Glutamatergic neuron (in vitro differentiated cells): Measurements from ENCODE around the gene IPO5. TPM values are rescaled to one million over a fixed set of nuclear protein-coding genes. Genes with fewer than 3 reads are reported as not detected.

Experiments used
- DNase-seq: peaks from one replicate; pipeline ENCODE4 v3.0.0; 2022
- H3K27ac Mint-ChIP-seq: one replicate; pipeline ENCODE4 v1.8.0; 2020; ENCODE audit warnings: mild to moderate bottlenecking, mixed read lengths, inconsistent platforms; ENCODE audit not compliant: unreplicated experiment
- H3K27me3 Mint-ChIP-seq: one replicate; pipeline ENCODE4 v1.8.0; 2020; ENCODE audit warnings: mild to moderate bottlenecking, moderate library complexity, mixed read lengths, inconsistent platforms; ENCODE audit not compliant: unreplicated experiment
- H3K36me3 Mint-ChIP-seq: one replicate; pipeline ENCODE4 v1.8.0; 2020; ENCODE audit warnings: mild to moderate bottlenecking, mixed read lengths, inconsistent platforms; ENCODE audit not compliant: unreplicated experiment
- H3K4me1 Mint-ChIP-seq: one replicate; pipeline ENCODE4 v1.8.0; 2020; ENCODE audit warnings: mild to moderate bottlenecking, low read depth, mixed read lengths, inconsistent platforms; ENCODE audit not compliant: unreplicated experiment
- H3K4me3 Mint-ChIP-seq: one replicate; pipeline ENCODE4 v1.8.0; 2020; ENCODE audit warnings: mild to moderate bottlenecking, mixed read lengths, inconsistent platforms; ENCODE audit not compliant: unreplicated experiment
- H3K9me3 Mint-ChIP-seq: one replicate; pipeline ENCODE4 v1.8.0; 2020; ENCODE audit warnings: mild to moderate bottlenecking, moderate library complexity, mixed read lengths, inconsistent platforms; ENCODE audit not compliant: unreplicated experiment
- total RNA-seq: library from RNA; stranded (reverse); fragmentation: NEBNext Ultra II Directional; extraction: Animal tissue kit (Norgen Biotek cat#: 25700); gene quantifications from one replicate; pipeline ENCODE4 v1.2.1, GENCODE V29; 2021; ENCODE audit not compliant: unreplicated experiment
- TF ChIP-seq, protein P1 (sequence below): fragments of 200-600 bp; sonication (generic); IDR thresholded peaks from one replicate; pipeline ENCODE4 v1.5.0; 2021; ENCODE audit not compliant: partially characterized antibody, unreplicated experiment

The IPO5 gene
- total RNA-seq, 1 donor from 2014 or later, result 122 TPM

- Mint-ChIP-seq H3K27ac (no peak overlapping the region), H3K36me3 (no peaks in the 10 kb centered on the region), H3K27me3 (no peaks in the 10 kb centered on the region), H3K9me3 (no peaks in the 10 kb centered on the region), H3K4me3 (no peak overlapping the region), H3K4me1 (no peaks in the 10 kb centered on the region)
- DNase-seq, result no peak
- TF ChIP-seq, protein P1, sequence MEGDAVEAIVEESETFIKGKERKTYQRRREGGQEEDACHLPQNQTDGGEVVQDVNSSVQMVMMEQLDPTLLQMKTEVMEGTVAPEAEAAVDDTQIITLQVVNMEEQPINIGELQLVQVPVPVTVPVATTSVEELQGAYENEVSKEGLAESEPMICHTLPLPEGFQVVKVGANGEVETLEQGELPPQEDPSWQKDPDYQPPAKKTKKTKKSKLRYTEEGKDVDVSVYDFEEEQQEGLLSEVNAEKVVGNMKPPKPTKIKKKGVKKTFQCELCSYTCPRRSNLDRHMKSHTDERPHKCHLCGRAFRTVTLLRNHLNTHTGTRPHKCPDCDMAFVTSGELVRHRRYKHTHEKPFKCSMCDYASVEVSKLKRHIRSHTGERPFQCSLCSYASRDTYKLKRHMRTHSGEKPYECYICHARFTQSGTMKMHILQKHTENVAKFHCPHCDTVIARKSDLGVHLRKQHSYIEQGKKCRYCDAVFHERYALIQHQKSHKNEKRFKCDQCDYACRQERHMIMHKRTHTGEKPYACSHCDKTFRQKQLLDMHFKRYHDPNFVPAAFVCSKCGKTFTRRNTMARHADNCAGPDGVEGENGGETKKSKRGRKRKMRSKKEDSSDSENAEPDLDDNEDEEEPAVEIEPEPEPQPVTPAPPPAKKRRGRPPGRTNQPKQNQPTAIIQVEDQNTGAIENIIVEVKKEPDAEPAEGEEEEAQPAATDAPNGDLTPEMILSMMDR, result no peak
These were observed 17.4 kb upstream of the IPO5 start for GRCh38 chr13:97936036-97936435.

GRCh38 chr13:97938706-97939475, 14.6 kb upstream of the IPO5 start:
- Mint-ChIP-seq H3K9me3 (no peaks in the 10 kb centered on the region), H3K36me3 (no peaks in the 10 kb centered on the region), H3K4me1 (no peaks in the 10 kb centered on the region), H3K27ac (no peak overlapping the region), H3K4me3 (no peak overlapping the region), H3K27me3 (no peaks in the 10 kb centered on the region)
- DNase-seq, result no peak
- TF ChIP-seq, protein P1, result no peak

- TF ChIP-seq, protein P1, result no peak
- no peak overlapping the region for H3K4me3 Mint-ChIP-seq
- H3K36me3 Mint-ChIP-seq, result no peaks in the 10 kb centered on the region
- H3K4me1 Mint-ChIP-seq, result no peaks in the 10 kb centered on the region
- no peak overlapping the region for H3K27ac Mint-ChIP-seq
- H3K9me3 Mint-ChIP-seq, result no peaks in the 10 kb centered on the region
- H3K27me3 Mint-ChIP-seq, result no peaks in the 10 kb centered on the region
- no peak for DNase-seq
These were observed 9.0 kb upstream of the IPO5 start for GRCh38 chr13:97944396-97945029.

DNA sequence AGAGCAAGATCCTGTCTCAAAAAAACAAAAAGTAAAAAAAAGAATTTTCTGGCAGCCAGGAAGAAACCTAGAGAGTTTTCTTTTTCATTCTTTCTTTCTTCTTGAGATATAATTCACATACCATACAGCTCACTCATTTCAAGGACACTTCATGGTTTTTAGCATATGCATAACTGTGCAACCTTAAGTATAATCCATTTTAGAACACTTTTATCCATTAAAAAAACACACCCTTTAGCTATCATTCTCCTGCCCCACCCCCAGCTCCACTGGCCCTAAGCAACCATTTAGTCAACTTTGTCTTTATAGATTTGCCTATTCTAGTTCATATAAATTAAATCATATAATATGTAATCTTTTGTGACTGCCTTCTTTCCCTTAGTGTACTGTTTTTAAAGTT, 8.1 kb upstream of the IPO5 start:
- Mint-ChIP-seq H3K4me1 (no peaks in the 10 kb centered on the region), H3K9me3 (no peaks in the 10 kb centered on the region), H3K4me3 (no peak overlapping the region), H3K27me3 (no peaks in the 10 kb centered on the region), H3K27ac (no peak overlapping the region), H3K36me3 (peaks cover 4% of the 10 kb centered on the region)
- TF ChIP-seq, protein P1, result no peak
- DNase-seq, result no peak

- Mint-ChIP-seq H3K9me3 (no peaks in the 10 kb centered on the region), H3K27ac (no peak overlapping the region), H3K36me3 (peaks cover 5% of the 10 kb centered on the region), H3K27me3 (no peaks in the 10 kb centered on the region), H3K4me3 (no peak overlapping the region), H3K4me1 (no peaks in the 10 kb centered on the region)
- TF ChIP-seq, protein P1, result no peak
- no peak for DNase-seq
These were observed 7.6 kb upstream of the IPO5 start for GRCh38 chr13:97945792-97946419.
